Hepatocyte (in vitro differentiated cells): Measurements from ENCODE around the gene OTOP3. TPM values are rescaled to one million over a fixed set of nuclear protein-coding genes. Genes with fewer than 3 reads are reported as not detected.

Source experiments
- DNase-seq: peaks from one replicate; pipeline ENCODE4 v3.0.0-alpha.2; 2016; ENCODE audit warnings: low spot score
- H2AFZ ChIP-seq: fragments of 200-600 bp; sonication (generic); 2 replicates; pipeline ENCODE4 v1.6.0; 2016; ENCODE audit warnings: antibody characterized with exemption, mild to moderate bottlenecking
- H3K27ac ChIP-seq: fragments of 200-600 bp; sonication (generic); 2 replicates; pipeline ENCODE4 v1.5.1; 2016; ENCODE audit warnings: mild to moderate bottlenecking
- H3K27me3 ChIP-seq: fragments of 200-600 bp; sonication (generic); 2 replicates; pipeline ENCODE4 v1.6.1; 2016
- H3K36me3 ChIP-seq: fragments of 200-600 bp; sonication (generic); replicated peaks from 2 replicates; pipeline ENCODE4 v1.5.1; 2016; ENCODE audit warnings: low read depth; ENCODE audit not compliant: insufficient read depth
- H3K4me1 ChIP-seq: fragments of 200-600 bp; sonication (generic); 2 replicates; pipeline ENCODE4 v1.5.1; 2016; ENCODE audit warnings: mild to moderate bottlenecking, moderate library complexity; ENCODE audit not compliant: insufficient read depth
- H3K4me2 ChIP-seq: fragments of 200-600 bp; sonication (generic); 2 replicates; pipeline ENCODE4 v1.6.0; 2016
- H3K4me3 ChIP-seq: fragments of 200-600 bp; sonication (generic); 2 replicates; pipeline ENCODE4 v1.5.1; 2016; ENCODE audit warnings: mild to moderate bottlenecking
- H3K79me2 ChIP-seq: fragments of 200-600 bp; sonication (generic); 2 replicates; pipeline ENCODE4 v1.6.0; 2017; ENCODE audit warnings: mild to moderate bottlenecking
- H3K9me2 ChIP-seq: fragments of 200-600 bp; sonication (generic); replicated peaks from 2 replicates; pipeline ENCODE4 v1.6.0; 2017; ENCODE audit warnings: mild to moderate bottlenecking; ENCODE audit not compliant: insufficient read depth
- H3K9me3 ChIP-seq: fragments of 200-600 bp; sonication (generic); 2 replicates; pipeline ENCODE4 v1.5.1; 2016; ENCODE audit warnings: low read depth, mild to moderate bottlenecking
- H4K20me1 ChIP-seq: fragments of 200-600 bp; sonication (generic); 2 replicates; pipeline ENCODE4 v1.6.0; 2016; ENCODE audit warnings: mild to moderate bottlenecking; ENCODE audit not compliant: insufficient read depth, poor library complexity, severe bottlenecking
- CTCF ChIP-seq: fragments of 200-600 bp; sonication (generic); IDR thresholded peaks from 2 replicates; pipeline ENCODE4 v1.5.1; 2016; ENCODE audit warnings: antibody characterized with exemption, mild to moderate bottlenecking; ENCODE audit not compliant: poor library complexity
- EZH2 ChIP-seq: fragments of 200-600 bp; sonication (generic); IDR thresholded peaks from 2 replicates; pipeline ENCODE4 v1.6.1; 2016; ENCODE audit warnings: antibody characterized with exemption, mild to moderate bottlenecking, borderline replicate concordance
- EZH2phosphoT487 ChIP-seq: fragments of 200-600 bp; sonication (generic); IDR thresholded peaks from one replicate; pipeline ENCODE4 v1.6.1; 2018; ENCODE audit warnings: antibody characterized with exemption, mild to moderate bottlenecking, low read depth, moderate library complexity; ENCODE audit not compliant: unreplicated experiment, severe bottlenecking
- WGBS: methylation state at CpG from one replicate; pipeline ENCODE4 v1.1.6; 2016; ENCODE audit warnings: low lambda C conversion rate; ENCODE audit errors: missing lambda C conversion rate; 5-methylcytosine and 5-hydroxymethylcytosine counted together
- polyA plus RNA-seq: library from polyadenylated mRNA; unstranded; fragments of >200 nt; fragmentation: Nextera tagmentation; extraction: Ambion mirVana; gene quantifications from 2 replicates; pipeline ENCODE4 v1.2.1, GENCODE V29; 2016
- total RNA-seq: library from RNA; depleted of rRNA; stranded (reverse); fragments of >200 nt; gene quantifications from 2 replicates; pipeline ENCODE4 v1.2.3, GENCODE V29; 2014

The OTOP3 gene
- total and polyA plus RNA-seq, 2 experiments from 2014 or later, result 0.43 TPM; not detected in 1

GRCh38 chr17:74921026-74921681 is 14.5 kb upstream of the OTOP3 start:
- H2AFZ ChIP-seq, result no peak overlapping the region
- DNase-seq, result peak; percentile 5
- WGBS, result 76% methylated on average over 14 of the region's 19 CpGs
- no peak overlapping the region for H3K4me3 ChIP-seq
- H3K9me2 ChIP-seq, result no peaks in the 10 kb centered on the region
- peaks cover 20% of the 10 kb centered on the region for H3K4me1 ChIP-seq
- H4K20me1 ChIP-seq, result no peaks in the 10 kb centered on the region
- peaks cover 38% of the 10 kb centered on the region for H3K27me3 ChIP-seq
- no peaks in the 10 kb centered on the region for H3K79me2 ChIP-seq
- no peak overlapping the region for H3K4me2 ChIP-seq
- H3K27ac ChIP-seq, result no peak overlapping the region
- H3K9me3 ChIP-seq, result no peaks in the 10 kb centered on the region
- TF ChIP-seq EZH2phosphoT487 (no peak), EZH2 (no peak), CTCF (no peak)
- no peaks in the 10 kb centered on the region for H3K36me3 ChIP-seq

- H3K4me3 ChIP-seq, result no peak overlapping the region
- H3K27me3 ChIP-seq, result peaks cover 44% of the 10 kb centered on the region
- no peaks in the 10 kb centered on the region for H3K9me3 ChIP-seq
- WGBS, result 100% methylated on average over 2 of the region's 2 CpGs
- peak; percentile 3 for DNase-seq
- no peak overlapping the region for H3K4me2 ChIP-seq
- TF ChIP-seq CTCF (no peak), EZH2 (no peak), EZH2phosphoT487 (no peak)
- no peaks in the 10 kb centered on the region for H3K9me2 ChIP-seq
- no peak overlapping the region for H3K27ac ChIP-seq
- H3K79me2 ChIP-seq, result no peaks in the 10 kb centered on the region
- H3K36me3 ChIP-seq, result no peaks in the 10 kb centered on the region
- peaks cover 20% of the 10 kb centered on the region for H3K4me1 ChIP-seq
- H2AFZ ChIP-seq, result no peak overlapping the region
- H4K20me1 ChIP-seq, result no peaks in the 10 kb centered on the region
Observed at GRCh38 chr17:74921769-74922168, 13.9 kb upstream of the OTOP3 start.

- peak; percentile 4 for DNase-seq
- Histone ChIP-seq H3K4me3 (no peak overlapping the region), H3K4me2 (peak overlapping the region; percentile 100), H3K27ac (no peak overlapping the region), H4K20me1 (no peaks in the 10 kb centered on the region), H3K27me3 (peaks cover 48% of the 10 kb centered on the region), H3K79me2 (no peaks in the 10 kb centered on the region), H3K4me1 (peaks cover 20% of the 10 kb centered on the region), H3K9me2 (no peaks in the 10 kb centered on the region), H3K9me3 (no peaks in the 10 kb centered on the region), H3K36me3 (no peaks in the 10 kb centered on the region), H2AFZ (no peak overlapping the region)
- TF ChIP-seq EZH2 (no peak), EZH2phosphoT487 (no peak), CTCF (no peak)
- 68% methylated on average over 6 of the region's 6 CpGs for WGBS
Observed at GRCh38 chr17:74922172-74922571, 13.5 kb upstream of the OTOP3 start.
